MM.1S (cell line): ENCODE measurements around the gene SAMD3.

Experiments
- DNase-seq: peaks from one replicate; pipeline ENCODE4 v3.0.0-alpha.2; 2015
- H2AFZ ChIP-seq: fragments of 300-600 bp; sonication (generic); 2 replicates; pipeline ENCODE4 v1.6.0; 2016; ENCODE audit warnings: antibody characterized with exemption, low read length
- H3F3A ChIP-seq: fragments of 300-600 bp; sonication (generic); 2 replicates; pipeline ENCODE4 v1.6.1; 2016; ENCODE audit warnings: mild to moderate bottlenecking, antibody characterized with exemption, low read length, moderate library complexity, mixed read lengths; ENCODE audit not compliant: insufficient read depth
- H3K27ac ChIP-seq: fragments of 300-600 bp; sonication (generic); 2 replicates; pipeline ENCODE4 v1.5.1; 2016; ENCODE audit warnings: mild to moderate bottlenecking, low read length
- H3K27me3 ChIP-seq: fragments of 300-600 bp; sonication (generic); replicated peaks from 2 replicates; pipeline ENCODE4 v1.6.0; 2016; ENCODE audit warnings: low read length; ENCODE audit not compliant: insufficient read depth
- H3K36me3 ChIP-seq: fragments of 300-600 bp; sonication (generic); replicated peaks from 2 replicates; pipeline ENCODE4 v1.6.1; 2016; ENCODE audit warnings: mild to moderate bottlenecking, low read length, mixed read lengths; ENCODE audit not compliant: insufficient read depth
- H3K4me1 ChIP-seq: fragments of 300-600 bp; sonication (generic); 2 replicates; pipeline ENCODE4 v1.6.1; 2016; ENCODE audit warnings: low read length, mixed read lengths
- H3K4me2 ChIP-seq: fragments of 300-600 bp; sonication (generic); 2 replicates; pipeline ENCODE4 v1.6.0; 2016; ENCODE audit warnings: low read depth, low read length
- H3K4me3 ChIP-seq: fragments of 300-600 bp; sonication (generic); 2 replicates; pipeline ENCODE4 v1.5.1; 2016; ENCODE audit warnings: low read length, mixed read lengths
- H3K79me2 ChIP-seq: fragments of 300-600 bp; sonication (generic); 2 replicates; pipeline ENCODE4 v1.6.1; 2016; ENCODE audit warnings: mixed run types, low read length, mixed read lengths
- H3K9ac ChIP-seq: fragments of 300-600 bp; sonication (generic); 2 replicates; pipeline ENCODE4 v1.6.1; 2016; ENCODE audit warnings: low read length, mixed read lengths
- H3K9me2 ChIP-seq: fragments of 300-600 bp; sonication (generic); replicated peaks from 2 replicates; pipeline ENCODE4 v1.6.1; 2016; ENCODE audit warnings: mild to moderate bottlenecking, low read length, mixed read lengths; ENCODE audit not compliant: insufficient read depth
- H3K9me3 ChIP-seq: fragments of 300-600 bp; sonication (generic); replicated peaks from 2 replicates; pipeline ENCODE4 v1.6.1; 2016; ENCODE audit warnings: mild to moderate bottlenecking, low read length, mixed read lengths; ENCODE audit not compliant: insufficient read depth
- H4K20me1 ChIP-seq: fragments of 300-600 bp; sonication (generic); 2 replicates; pipeline ENCODE4 v1.6.1; 2016; ENCODE audit warnings: mild to moderate bottlenecking, low read length, moderate library complexity, mixed read lengths; ENCODE audit not compliant: insufficient read depth
- CTCF ChIP-seq: fragments of 300-600 bp; sonication (generic); IDR thresholded peaks from 2 replicates; pipeline ENCODE4 v1.5.1; 2016; ENCODE audit warnings: antibody characterized with exemption, low read length, mixed read lengths
- EZH2 ChIP-seq: fragments of 300-600 bp; sonication (generic); optimal IDR thresholded peaks from 2 replicates; pipeline ENCODE3; 2017; ENCODE audit warnings: low read depth, mild to moderate bottlenecking, antibody characterized with exemption, low read length, mixed read lengths
- EZH2phosphoT487 ChIP-seq: fragments of 300-600 bp; sonication (generic); IDR thresholded peaks from 2 replicates; pipeline ENCODE4 v1.6.1; 2018; ENCODE audit warnings: antibody characterized with exemption, low read length

Gene SAMD3

DNA sequence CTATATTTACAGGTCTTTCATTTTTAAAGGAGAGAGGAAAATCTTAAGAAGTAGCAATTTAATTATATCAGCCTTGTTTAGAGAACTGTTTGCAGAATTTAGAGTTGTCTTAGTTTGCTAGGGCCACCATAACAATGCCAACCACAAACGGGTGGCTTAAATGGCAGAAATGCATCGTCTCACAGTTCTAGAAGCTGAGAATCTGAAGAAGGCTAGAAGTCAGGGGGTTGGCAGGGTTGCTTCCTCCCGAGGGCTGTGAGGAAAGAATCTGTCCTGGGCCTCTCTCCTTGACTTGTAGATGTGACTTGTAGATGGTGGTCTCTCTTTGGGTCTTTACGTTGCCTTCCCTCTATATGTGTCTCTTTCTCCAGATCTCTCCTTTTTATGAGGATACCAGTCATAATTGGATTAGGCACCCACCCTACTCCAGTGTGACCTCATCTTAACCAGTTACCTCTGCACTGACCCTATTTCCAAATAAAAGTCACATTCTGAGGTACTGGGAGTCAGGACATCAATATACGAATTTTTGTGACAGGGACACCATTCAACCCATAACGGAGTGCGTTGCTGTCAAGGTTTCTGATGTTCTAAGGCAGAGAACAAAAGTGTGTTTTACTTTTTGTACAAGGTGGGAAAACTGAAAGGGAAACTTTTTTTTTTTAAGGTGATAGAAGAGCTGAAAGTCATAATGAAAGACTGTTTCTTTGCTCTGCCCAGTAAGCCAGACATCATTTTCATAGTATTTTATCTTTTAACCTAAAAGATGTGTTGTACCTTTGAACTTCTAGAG, 84.4 kb downstream of the SAMD3 start:
- Histone ChIP-seq H3F3A (no peaks in the 10 kb centered on the region), H3K79me2 (no peaks in the 10 kb centered on the region), H3K36me3 (no peaks in the 10 kb centered on the region), H3K4me2 (no peak overlapping the region), H3K27ac (no peak overlapping the region), H3K4me3 (no peak overlapping the region), H3K4me1 (no peaks in the 10 kb centered on the region), H4K20me1 (no peaks in the 10 kb centered on the region), H2AFZ (no peak overlapping the region), H3K9me3 (no peaks in the 10 kb centered on the region), H3K9me2 (no peaks in the 10 kb centered on the region), H3K9ac (no peak overlapping the region), H3K27me3 (no peaks in the 10 kb centered on the region)
- no peak for TF ChIP-seq CTCF
- TF ChIP-seq EZH2: no peak
- DNase-seq: no peak

DNA sequence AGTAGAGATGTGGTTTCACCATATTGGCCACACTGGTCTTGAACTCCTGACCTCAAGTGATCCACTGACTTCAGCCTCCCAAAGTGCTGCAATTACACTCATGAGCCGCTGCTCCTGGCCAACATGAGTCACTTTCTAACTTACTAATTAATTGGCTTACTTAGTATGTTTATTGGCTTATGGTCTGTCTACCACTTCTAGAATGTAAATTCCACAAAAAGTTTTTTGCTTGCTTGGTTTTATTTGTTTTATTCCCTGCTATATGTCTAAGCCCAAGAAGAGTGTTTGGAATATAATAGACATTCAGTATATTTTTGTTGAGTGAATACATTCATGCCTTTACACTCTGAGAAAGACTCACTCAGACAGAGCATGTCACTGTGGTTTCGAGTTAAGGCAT, 86.0 kb downstream of the SAMD3 start:
- Histone ChIP-seq H3F3A (no peaks in the 10 kb centered on the region), H3K9me2 (no peaks in the 10 kb centered on the region), H3K4me1 (no peaks in the 10 kb centered on the region), H3K36me3 (no peaks in the 10 kb centered on the region), H3K79me2 (no peaks in the 10 kb centered on the region), H3K9ac (no peak overlapping the region), H3K9me3 (no peaks in the 10 kb centered on the region), H4K20me1 (no peaks in the 10 kb centered on the region), H3K27ac (no peak overlapping the region), H3K4me2 (no peak overlapping the region), H3K27me3 (no peaks in the 10 kb centered on the region), H2AFZ (no peak overlapping the region), H3K4me3 (no peak overlapping the region)
- TF ChIP-seq EZH2phosphoT487: no peak
- no peak for TF ChIP-seq CTCF
- TF ChIP-seq EZH2: no peak
- no peak for DNase-seq

DNA sequence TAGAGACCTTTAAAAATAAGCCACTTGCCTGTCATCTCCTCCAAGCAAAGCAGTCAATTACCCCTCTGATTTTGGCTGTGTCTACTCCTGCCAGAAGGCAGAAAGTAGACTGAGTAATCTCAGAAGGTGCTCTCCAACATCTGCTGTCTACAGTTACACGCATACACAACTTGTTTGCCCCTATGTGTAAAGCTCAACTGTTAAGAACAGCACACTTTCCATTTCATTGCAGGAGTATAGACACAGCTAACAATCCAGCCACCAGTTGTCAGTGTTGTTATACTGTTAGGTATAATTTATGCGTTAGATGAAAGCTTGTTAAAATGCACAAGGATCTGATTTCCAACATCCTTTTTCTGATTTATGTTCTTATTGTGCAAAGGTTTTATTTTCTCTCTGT, 88.2 kb downstream of the SAMD3 start:
- H2AFZ ChIP-seq: no peak overlapping the region
- no peak overlapping the region for H3K4me2 ChIP-seq
- H3K36me3 ChIP-seq: no peaks in the 10 kb centered on the region
- H3K9ac ChIP-seq: no peak overlapping the region
- H3K27ac ChIP-seq: no peak overlapping the region
- H3K9me2 ChIP-seq: no peaks in the 10 kb centered on the region
- H3F3A ChIP-seq: no peaks in the 10 kb centered on the region
- DNase-seq: no peak
- TF ChIP-seq CTCF: no peak
- no peaks in the 10 kb centered on the region for H3K4me1 ChIP-seq
- no peak overlapping the region for H3K4me3 ChIP-seq
- no peaks in the 10 kb centered on the region for H3K27me3 ChIP-seq
- H4K20me1 ChIP-seq: no peaks in the 10 kb centered on the region
- H3K9me3 ChIP-seq: no peaks in the 10 kb centered on the region
- no peaks in the 10 kb centered on the region for H3K79me2 ChIP-seq
